ENCODE results near the gene AGPS. TPM values are rescaled to one million over a fixed set of nuclear protein-coding genes. Genes with fewer than 3 reads are reported as not detected.

AGPS gene
- total RNA-seq, 1 experiment from 2014 or later, result 60.9 TPM

GRCh38 chr2:177406182-177406581, 13.6 kb downstream of the AGPS start:
- Histone ChIP-seq H2BK15ac (ENCODE audit: low read depth, low read length) (no peak overlapping the region), H4K91ac (ENCODE audit: insufficient read length, low read depth, low read length) (no peak overlapping the region), H2BK5ac (ENCODE audit: insufficient read length, low read length) (no peak overlapping the region), H2AK5ac (ENCODE audit: insufficient read length, low read length) (no peak overlapping the region), H4K8ac (replicated peaks; ENCODE audit: insufficient read length, low read depth, low read length) (no peak overlapping the region), H3K14ac (ENCODE audit: insufficient read depth, low read length) (no peak overlapping the region), H3K9ac (ENCODE audit: extremely low read depth, insufficient read length, low read length) (no peak overlapping the region), H2BK20ac (ENCODE audit: low read depth, low read length, poor library complexity, severe bottlenecking) (no peak overlapping the region), H4K20me1 (ENCODE audit: control insufficient read depth, insufficient read depth, insufficient read length) (no peaks in the 10 kb centered on the region), H2BK12ac (ENCODE audit: insufficient read length, low read depth, low read length) (no peak overlapping the region), H3K56ac (ENCODE audit: insufficient read length, low read depth, low read length) (no peak overlapping the region), H4K5ac (ENCODE audit: insufficient read length, low read depth, low read length) (no peak overlapping the region), H3K9me3 (ENCODE audit: control insufficient read depth, low read depth, low read length) (no peaks in the 10 kb centered on the region), H3K4me2 (ENCODE audit: insufficient read depth, insufficient read length, low read length) (no peak overlapping the region), H3K27ac (ENCODE audit: insufficient read length, low read depth, low read length) (no peak overlapping the region), H3T11ph (ENCODE audit: low read length) (no peak overlapping the region), H3K23ac (ENCODE audit: insufficient read length, low read depth, low read length) (no peak overlapping the region), H3K27me3 (ENCODE audit: insufficient read depth, low read length) (no peaks in the 10 kb centered on the region), H3K4ac (ENCODE audit: low read depth, low read length) (no peak overlapping the region), H2BK120ac (ENCODE audit: low read depth, low read length, poor library complexity, severe bottlenecking) (no peak overlapping the region), H3K18ac (ENCODE audit: insufficient read length, low read depth, low read length) (no peak overlapping the region), H3K4me1 (ENCODE audit: insufficient read depth, low read length) (no peaks in the 10 kb centered on the region; the same call in 1 of the 2 replicates), H2AFZ (ENCODE audit: low read length) (no peak overlapping the region), H3K79me1 (ENCODE audit: insufficient read depth, low read depth, low read length, poor library complexity, severe bottlenecking) (peaks cover 14% of the 10 kb centered on the region), H3K79me2 (ENCODE audit: insufficient read depth, low read length) (peaks cover 14% of the 10 kb centered on the region; the same call in 1 of the 2 replicates), H3K23me2 (ENCODE audit: insufficient read length, low read depth, low read length, poor library complexity, severe bottlenecking) (no peaks in the 10 kb centered on the region)
- peaks cover 5 to 11% of the 10 kb centered on the region in 2 experiments; a peak in 4 of 5 replicates for H3K9me3 Mint-ChIP-seq
- H3K4me3 Mint-ChIP-seq, result no peak overlapping the region
- peaks cover 4 to 13% (median 13%) of the 10 kb centered on the region in 3 experiments for H3K36me3 Mint-ChIP-seq (ENCODE audit: insufficient read depth in 1 of 3, low read depth in 3 of 3)
- H3K4me1 Mint-ChIP-seq, result peaks cover 7 to 8% of the 10 kb centered on the region in 2 experiments; a peak in 2 of 4 replicates
- DNase-seq, result no peak
- WGBS (ENCODE audit: extremely low coverage, insufficient read length, low lambda C conversion rate), result no CpG with 5 or more reads among the region's 1 CpG
- TF ChIP-seq, protein P1, sequence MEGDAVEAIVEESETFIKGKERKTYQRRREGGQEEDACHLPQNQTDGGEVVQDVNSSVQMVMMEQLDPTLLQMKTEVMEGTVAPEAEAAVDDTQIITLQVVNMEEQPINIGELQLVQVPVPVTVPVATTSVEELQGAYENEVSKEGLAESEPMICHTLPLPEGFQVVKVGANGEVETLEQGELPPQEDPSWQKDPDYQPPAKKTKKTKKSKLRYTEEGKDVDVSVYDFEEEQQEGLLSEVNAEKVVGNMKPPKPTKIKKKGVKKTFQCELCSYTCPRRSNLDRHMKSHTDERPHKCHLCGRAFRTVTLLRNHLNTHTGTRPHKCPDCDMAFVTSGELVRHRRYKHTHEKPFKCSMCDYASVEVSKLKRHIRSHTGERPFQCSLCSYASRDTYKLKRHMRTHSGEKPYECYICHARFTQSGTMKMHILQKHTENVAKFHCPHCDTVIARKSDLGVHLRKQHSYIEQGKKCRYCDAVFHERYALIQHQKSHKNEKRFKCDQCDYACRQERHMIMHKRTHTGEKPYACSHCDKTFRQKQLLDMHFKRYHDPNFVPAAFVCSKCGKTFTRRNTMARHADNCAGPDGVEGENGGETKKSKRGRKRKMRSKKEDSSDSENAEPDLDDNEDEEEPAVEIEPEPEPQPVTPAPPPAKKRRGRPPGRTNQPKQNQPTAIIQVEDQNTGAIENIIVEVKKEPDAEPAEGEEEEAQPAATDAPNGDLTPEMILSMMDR (conservative IDR thresholded peaks at IDR 0.05), result no peak
- no peak overlapping the region for H3K27ac Mint-ChIP-seq
- no peaks in the 10 kb centered on the region for H3K27me3 Mint-ChIP-seq (ENCODE audit: low read depth)
